Adrenal gland (tissue), 5 donors: Measurements from ENCODE around the gene MED27.

ENCODE experiments used
- POLR2A ChIP-seq, 2 donors: fragments of 450-650 bp; IDR thresholded peaks; one replicate each; pipeline ENCODE4 v1.6.1; 2017; ENCODE audit warnings: antibody characterized with exemption in 2 of 2, mild to moderate bottlenecking in 2 of 2, moderate library complexity in 1 of 2
- TF ChIP-seq, protein P1 (sequence below), 6 experiments: fragments of 450-650 bp in 4 of 6; fragments of 200-600 bp in 2 of 6; sonication (generic) in 1 of 6; IDR thresholded peaks; 1 replicate in 5 of 6; 2 replicates in 1 of 6; pipeline versions ENCODE4 v1.5.1 to v1.8.0; 2016 to 2021; ENCODE audit warnings: antibody characterized with exemption in 6 of 6, mild to moderate bottlenecking in 2 of 6, moderate library complexity in 1 of 6
- donor health status: DM: no; HTN: no; CAD: no.

DNA sequence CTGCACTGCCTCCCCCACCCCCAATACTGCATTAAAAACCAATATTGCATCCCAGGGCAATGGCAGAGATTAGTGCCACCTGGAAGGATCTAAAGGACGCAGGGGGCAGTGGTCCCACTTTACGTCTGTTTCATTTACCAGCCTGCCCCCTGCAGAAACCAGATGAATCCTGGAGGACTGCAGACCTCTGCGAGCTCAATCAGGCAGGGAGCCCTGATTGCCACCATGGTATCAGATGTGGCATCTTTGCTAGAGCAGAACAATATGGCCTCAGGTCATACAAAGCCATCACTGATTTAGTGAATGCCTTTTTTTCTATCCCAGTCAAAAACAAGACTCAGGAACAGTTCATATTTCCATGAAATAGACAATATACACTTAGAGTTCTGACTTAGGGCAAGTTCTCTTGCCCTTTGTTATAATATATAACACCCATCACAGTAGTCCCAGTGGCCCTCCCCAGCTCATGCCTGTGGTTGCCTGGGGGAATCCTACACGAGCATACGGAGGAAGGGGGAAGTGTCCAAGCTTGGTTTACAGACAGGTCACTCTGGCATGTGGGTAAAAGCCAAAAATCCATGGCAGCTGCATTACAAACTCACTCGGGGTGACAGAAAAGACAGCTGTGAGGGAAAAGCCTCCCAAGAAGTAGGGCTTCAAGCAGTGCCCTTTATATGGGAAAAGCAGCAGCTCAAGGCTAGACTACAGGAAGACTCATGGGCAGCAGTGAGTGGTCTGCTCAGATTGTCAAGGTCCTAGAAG lies 85.1 kb downstream of the MED27 start:
- TF ChIP-seq, protein P1, sequence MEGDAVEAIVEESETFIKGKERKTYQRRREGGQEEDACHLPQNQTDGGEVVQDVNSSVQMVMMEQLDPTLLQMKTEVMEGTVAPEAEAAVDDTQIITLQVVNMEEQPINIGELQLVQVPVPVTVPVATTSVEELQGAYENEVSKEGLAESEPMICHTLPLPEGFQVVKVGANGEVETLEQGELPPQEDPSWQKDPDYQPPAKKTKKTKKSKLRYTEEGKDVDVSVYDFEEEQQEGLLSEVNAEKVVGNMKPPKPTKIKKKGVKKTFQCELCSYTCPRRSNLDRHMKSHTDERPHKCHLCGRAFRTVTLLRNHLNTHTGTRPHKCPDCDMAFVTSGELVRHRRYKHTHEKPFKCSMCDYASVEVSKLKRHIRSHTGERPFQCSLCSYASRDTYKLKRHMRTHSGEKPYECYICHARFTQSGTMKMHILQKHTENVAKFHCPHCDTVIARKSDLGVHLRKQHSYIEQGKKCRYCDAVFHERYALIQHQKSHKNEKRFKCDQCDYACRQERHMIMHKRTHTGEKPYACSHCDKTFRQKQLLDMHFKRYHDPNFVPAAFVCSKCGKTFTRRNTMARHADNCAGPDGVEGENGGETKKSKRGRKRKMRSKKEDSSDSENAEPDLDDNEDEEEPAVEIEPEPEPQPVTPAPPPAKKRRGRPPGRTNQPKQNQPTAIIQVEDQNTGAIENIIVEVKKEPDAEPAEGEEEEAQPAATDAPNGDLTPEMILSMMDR (IDR thresholded peaks at IDR 0.05): no peak
- TF ChIP-seq POLR2A (IDR thresholded peaks at IDR 0.05): no peak
